ENCODE results near the gene USP15.
"Not testable (repeated sequence)": the region's sequence is repeated elsewhere in the genome, so short reads cannot be mapped to it uniquely, and the experiment has no call there.

USP15 gene

GRCh38 chr12:62455429-62455828 is 195.2 kb downstream of the USP15 start:
- not testable (repeated sequence) for H3K27me3 ChIP-seq (ENCODE audit: control insufficient read depth in 5 of 5, insufficient read depth in 4 of 5, low read length in 5 of 5); H3K9ac ChIP-seq (ENCODE audit: low read length in 5 of 5); H3K4me3 ChIP-seq (ENCODE audit: low read depth in 1 of 5, low read length in 5 of 5); H3K36me3 ChIP-seq (ENCODE audit: control insufficient read depth in 5 of 5, insufficient read depth in 5 of 5, low read length in 5 of 5); H3K27ac ChIP-seq (ENCODE audit: low read depth, low read length); H3K9me3 ChIP-seq (ENCODE audit: control insufficient read depth in 5 of 5, low read length in 5 of 5); H3K4me1 ChIP-seq (ENCODE audit: control insufficient read depth in 5 of 5, insufficient read depth in 5 of 5, low read length in 5 of 5)

GRCh38 chr12:62458626-62459025 is 198.4 kb downstream of the USP15 start:
- Histone ChIP-seq H3K9me3 (ENCODE audit: control insufficient read depth in 5 of 5, low read length in 5 of 5) (peaks cover 0 to 1% (median 0%) of the 10 kb centered on the region in 5 donors), H3K4me3 (ENCODE audit: low read depth in 1 of 5, low read length in 5 of 5) (no peak overlapping the region), H3K36me3 (ENCODE audit: control insufficient read depth in 5 of 5, insufficient read depth in 5 of 5, low read length in 5 of 5) (no peaks in the 10 kb centered on the region), H3K4me1 (ENCODE audit: control insufficient read depth in 5 of 5, insufficient read depth in 5 of 5, low read length in 5 of 5) (no peaks in the 10 kb centered on the region), H3K9ac (ENCODE audit: low read length in 5 of 5) (no peak overlapping the region), H3K27ac (ENCODE audit: low read depth, low read length) (no peak overlapping the region), H3K27me3 (ENCODE audit: control insufficient read depth in 5 of 5, insufficient read depth in 4 of 5, low read length in 5 of 5) (no peaks in the 10 kb centered on the region)

DNA sequence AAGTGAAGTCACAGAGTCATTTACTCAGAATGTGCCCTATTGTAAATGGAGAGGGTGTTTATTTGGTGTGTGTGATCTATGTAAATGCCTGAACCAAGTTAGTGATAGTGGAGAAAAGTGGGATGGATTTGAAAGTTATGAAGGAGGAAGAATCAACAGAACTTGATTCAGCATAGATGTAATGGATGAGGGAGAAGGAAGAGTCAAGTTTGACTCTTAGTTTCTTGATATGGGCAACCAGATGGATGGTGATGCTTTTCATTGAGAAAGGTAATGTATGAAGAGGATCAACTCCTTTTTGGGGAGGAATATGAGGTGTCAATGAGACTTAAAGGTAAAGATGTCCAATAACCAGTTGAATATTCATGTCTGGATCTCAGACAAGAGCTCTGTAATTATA is 199.8 kb downstream of the USP15 start:
- Histone ChIP-seq H3K36me3 (ENCODE audit: control insufficient read depth in 5 of 5, insufficient read depth in 5 of 5, low read length in 5 of 5) (no peaks in the 10 kb centered on the region), H3K4me1 (ENCODE audit: control insufficient read depth in 5 of 5, insufficient read depth in 5 of 5, low read length in 5 of 5) (no peaks in the 10 kb centered on the region), H3K27me3 (ENCODE audit: control insufficient read depth in 5 of 5, insufficient read depth in 4 of 5, low read length in 5 of 5) (no peaks in the 10 kb centered on the region), H3K9ac (ENCODE audit: low read length in 5 of 5) (no peak overlapping the region), H3K9me3 (ENCODE audit: control insufficient read depth in 5 of 5, low read length in 5 of 5) (peaks cover 0 to 2% (median 0%) of the 10 kb centered on the region in 5 donors), H3K4me3 (ENCODE audit: low read depth in 1 of 5, low read length in 5 of 5) (no peak overlapping the region), H3K27ac (ENCODE audit: low read depth, low read length) (no peak overlapping the region)

GRCh38 chr12:62461171-62461837 is 201.1 kb downstream of the USP15 start:
- not testable (repeated sequence) for H3K4me3 ChIP-seq (ENCODE audit: low read depth in 1 of 5, low read length in 5 of 5); H3K9me3 ChIP-seq (ENCODE audit: control insufficient read depth in 5 of 5, low read length in 5 of 5); H3K27ac ChIP-seq (ENCODE audit: low read depth, low read length); H3K9ac ChIP-seq (ENCODE audit: low read length in 5 of 5); H3K27me3 ChIP-seq (ENCODE audit: control insufficient read depth in 5 of 5, insufficient read depth in 4 of 5, low read length in 5 of 5); H3K4me1 ChIP-seq (ENCODE audit: control insufficient read depth in 5 of 5, insufficient read depth in 5 of 5, low read length in 5 of 5); H3K36me3 ChIP-seq (ENCODE audit: control insufficient read depth in 5 of 5, insufficient read depth in 5 of 5, low read length in 5 of 5)

GRCh38 chr12:62463252-62463651 is 203.0 kb downstream of the USP15 start:
- not testable (repeated sequence) for H3K36me3 ChIP-seq (ENCODE audit: control insufficient read depth in 5 of 5, insufficient read depth in 5 of 5, low read length in 5 of 5); H3K27me3 ChIP-seq (ENCODE audit: control insufficient read depth in 5 of 5, insufficient read depth in 4 of 5, low read length in 5 of 5); H3K4me3 ChIP-seq (ENCODE audit: low read depth in 1 of 5, low read length in 5 of 5); H3K27ac ChIP-seq (ENCODE audit: low read depth, low read length); H3K9me3 ChIP-seq (ENCODE audit: control insufficient read depth in 5 of 5, low read length in 5 of 5); H3K9ac ChIP-seq (ENCODE audit: low read length in 5 of 5)
- peaks cover 5 to 19% (median 14%) of the 10 kb centered on the region in 5 donors for H3K4me1 ChIP-seq (ENCODE audit: control insufficient read depth in 5 of 5, insufficient read depth in 5 of 5, low read length in 5 of 5)

All from subcutaneous abdominal adipose tissue (tissue), 5 donors.